HG03108 (cell line): ENCODE measurements around the gene OR6B2.

Experiments
- ATAC-seq: cut with Tn5 transposase; IDR thresholded peaks from one replicate; pipeline ENCODE4 v1.9.1; 2021; ENCODE audit warnings: moderate library complexity; ENCODE audit not compliant: unreplicated experiment

Gene OR6B2

DNA sequence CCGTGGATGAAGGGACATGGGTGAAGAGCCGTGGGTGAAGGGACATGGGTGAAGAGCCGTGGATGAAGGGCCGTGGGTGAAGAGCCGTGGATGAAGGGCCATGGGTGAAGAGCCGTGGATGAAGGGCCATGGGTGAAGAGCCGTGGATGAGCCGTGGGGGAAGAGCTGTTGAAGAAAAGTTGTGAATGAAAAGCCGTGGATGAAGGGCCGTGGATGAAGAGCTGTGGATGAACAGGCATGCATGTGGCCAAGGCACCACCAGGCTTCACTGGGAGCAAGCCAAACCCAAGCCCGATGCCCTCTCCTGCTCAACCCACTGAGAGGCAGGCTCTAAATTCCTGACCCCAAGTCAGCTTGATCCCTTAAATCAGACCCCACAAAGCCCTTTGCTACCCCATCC is 12.5 kb upstream of the OR6B2 start:
- no peak for ATAC-seq

DNA sequence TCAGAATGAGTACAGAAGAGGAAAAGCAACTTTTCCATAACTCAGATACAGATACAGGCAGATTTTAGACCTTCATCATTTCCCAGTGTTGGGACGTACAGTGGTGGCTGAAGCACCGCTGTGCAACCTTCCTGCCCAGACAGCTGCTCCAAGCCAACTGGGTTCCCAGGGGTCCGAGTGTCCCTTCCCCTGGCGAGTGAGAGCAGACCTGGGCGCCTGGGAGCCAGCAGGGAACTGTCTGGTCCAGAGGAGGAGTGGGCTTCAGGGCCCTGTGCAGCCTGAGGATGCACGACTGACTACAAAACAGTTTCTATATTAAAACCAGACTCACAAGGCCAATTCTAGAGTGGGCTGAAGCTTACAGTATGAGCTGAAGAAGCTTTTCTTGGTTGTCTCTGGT is 11.1 kb upstream of the OR6B2 start:
- ATAC-seq = no peak

DNA sequence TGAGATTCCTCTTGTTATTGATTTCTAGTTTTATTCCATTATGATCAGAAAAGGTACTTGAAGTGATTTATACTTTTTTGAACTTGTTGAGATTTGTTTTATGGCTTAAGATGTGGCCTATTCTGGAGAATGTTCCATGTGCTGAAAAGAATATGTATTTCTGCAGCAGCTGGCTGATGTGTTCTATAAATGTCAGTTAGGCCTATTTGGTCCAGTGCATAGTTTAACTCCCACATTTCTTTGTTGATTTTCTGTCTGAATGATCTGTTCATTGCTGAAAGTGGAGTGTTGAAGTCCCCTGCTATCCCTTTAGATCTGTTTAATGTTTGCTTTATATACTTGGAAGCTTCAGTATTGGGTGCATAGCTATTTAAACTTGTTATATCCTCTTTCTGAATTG is 7.1 kb upstream of the OR6B2 start:
- ATAC-seq = no peak

DNA sequence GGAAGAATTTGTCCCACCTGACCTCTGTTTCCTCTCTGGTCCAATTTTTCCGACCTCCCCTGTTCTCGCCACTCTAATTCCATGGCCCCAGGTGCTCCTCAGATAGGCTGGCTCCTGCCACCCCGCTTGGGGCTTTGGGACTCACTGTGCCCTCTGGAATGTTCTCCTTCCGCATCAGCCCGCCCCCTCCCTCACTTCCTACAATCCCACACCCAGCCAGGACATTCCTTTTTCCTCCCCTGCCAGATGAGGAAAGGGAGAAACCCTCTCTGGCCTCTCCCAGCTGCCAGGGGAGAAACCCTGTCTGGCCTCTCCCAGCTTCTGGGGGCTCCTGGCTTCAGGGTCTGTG is 3.1 kb upstream of the OR6B2 start:
- no peak for ATAC-seq

DNA sequence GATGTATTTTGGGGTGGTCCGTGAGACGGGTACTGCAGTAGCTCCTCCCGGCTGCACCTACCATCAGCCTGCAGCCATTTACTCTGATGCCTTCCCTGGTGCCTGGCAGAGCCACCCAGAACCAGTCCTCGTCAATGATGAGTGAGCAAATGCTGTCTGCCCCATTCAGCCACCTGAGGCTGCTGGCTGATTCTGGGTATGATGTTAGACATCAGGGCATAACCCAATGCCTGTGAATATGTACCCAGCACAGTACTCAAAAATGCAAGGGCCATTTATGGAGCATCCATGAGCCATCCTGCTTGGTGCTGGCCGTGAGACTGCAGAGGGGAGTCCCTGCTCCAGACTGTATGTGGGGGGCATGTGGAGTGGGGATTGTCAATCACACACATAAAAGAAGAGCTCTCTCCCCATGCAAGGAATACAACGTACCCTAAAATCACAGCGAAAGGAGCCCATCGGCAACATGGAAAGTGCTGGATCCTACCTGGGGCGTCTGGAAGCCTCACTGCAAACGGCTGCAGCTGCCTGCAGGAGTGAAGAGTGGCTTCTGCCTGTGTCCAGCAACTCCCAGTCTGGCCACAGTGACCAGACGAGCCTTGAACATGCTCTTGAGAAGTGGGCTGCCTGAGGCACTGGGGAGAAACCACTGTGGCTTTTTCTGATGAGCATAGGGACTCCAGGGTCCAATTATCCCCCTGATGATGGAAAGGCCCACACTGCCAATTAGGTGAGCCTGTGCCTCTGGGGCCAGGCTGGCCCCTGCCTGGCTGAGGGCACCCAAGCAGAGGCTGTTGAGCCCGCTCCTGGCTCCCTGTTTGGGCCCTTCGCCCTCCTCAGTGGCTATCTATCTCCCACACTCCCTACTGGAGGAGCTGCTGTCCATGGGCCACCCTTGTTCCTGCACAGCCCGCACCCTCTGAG is 2.4 kb upstream of the OR6B2 start:
- no peak for ATAC-seq

DNA sequence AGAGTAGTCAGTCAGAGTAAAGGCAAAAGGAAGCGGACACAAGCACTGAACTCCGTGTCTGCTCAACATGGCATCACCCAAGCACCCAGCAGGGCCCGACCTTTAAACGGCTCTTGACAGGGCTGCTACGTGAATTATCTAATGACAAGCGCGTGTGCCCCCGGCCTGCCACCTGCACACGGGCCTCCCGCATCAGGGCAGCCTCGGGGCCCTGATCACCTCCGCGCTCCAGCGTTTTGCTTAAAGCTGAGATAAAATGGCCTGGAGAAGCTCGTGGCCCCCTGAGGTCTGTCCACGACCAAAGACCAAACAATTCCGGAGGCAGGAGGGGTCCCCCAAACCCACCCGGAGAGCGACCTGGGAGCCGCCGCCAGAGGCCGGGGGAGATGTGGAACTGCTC is 5.5 kb downstream of the OR6B2 start:
- ATAC-seq = peak; percentile 9

DNA sequence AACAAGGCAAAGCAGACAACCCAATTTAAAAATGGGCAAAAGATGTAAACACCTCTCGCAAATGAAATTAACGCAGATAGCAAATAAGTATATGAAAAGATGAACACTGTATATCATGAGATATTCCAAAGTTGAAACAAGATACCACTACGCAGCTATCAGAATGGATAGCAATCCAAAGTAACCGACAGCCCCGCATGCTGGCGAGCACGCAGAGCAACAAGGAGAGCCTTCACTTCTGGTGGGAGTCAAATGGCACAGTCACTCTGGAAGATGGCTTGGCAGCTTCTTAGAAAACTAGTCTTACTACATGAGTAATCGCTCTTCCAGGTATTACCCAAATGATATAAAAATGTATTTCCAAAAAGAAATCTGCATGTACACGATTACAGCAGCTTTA is 6.4 kb downstream of the OR6B2 start:
- no peak for ATAC-seq

DNA sequence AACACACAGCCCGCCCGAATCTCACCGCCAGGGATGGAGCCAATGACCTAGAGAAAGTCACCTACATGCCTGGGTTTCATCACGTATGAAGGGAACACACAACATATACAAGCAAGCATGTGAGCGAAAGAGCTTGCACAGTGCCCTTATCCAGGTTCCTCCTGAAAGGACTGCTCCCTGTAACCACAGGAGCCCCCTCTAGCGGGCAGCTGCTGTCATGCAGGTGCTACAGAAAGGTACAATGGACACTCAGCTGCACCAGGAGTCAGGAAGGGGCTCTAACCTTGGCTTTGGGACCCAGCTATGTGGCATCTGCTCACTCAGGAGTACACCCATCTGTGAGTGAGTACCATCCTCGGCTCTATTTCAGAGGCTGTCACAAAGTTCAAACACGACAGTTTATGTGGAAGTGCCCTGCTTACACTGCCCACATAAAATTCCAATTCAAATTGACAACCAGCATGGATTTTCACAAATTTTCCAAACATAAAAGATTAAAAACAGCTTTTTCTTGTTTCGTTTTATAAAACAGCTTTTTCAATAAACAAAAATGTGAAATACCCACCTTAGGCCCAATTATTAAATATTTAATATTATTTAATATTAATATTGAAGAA is 8.6 kb downstream of the OR6B2 start:
- ATAC-seq = no peak

DNA sequence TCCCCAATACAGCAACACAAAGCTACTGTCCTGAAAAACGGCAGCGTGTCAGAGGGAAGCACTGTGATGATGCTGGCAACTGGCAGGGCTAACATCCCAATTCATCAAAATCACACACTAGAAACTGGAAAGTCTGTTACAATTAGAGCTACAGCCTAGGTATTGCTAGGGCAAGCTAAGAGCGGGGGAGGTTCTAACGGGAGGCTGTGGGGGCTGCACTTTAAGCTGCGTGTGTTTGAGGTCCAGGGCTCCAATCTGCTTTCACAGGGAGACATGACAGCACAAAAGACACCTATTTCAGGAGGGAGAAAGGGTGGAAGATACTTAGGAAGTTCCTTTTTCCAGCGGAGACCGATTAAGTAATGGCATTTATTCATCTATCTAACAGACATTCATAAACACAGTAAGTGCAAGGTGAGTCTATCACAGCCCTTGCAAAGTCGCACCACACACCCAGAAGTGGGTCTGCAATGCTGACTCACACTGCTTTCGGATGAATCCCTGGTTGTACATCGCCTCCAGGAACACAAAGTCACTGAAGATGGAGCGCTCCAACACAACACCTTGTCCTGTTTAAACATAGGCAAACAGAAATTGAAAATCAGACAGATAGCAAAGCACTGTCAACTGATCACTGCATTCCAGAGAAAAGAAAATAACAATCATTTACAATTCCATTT is 12.0 kb downstream of the OR6B2 start:
- no peak for ATAC-seq

DNA sequence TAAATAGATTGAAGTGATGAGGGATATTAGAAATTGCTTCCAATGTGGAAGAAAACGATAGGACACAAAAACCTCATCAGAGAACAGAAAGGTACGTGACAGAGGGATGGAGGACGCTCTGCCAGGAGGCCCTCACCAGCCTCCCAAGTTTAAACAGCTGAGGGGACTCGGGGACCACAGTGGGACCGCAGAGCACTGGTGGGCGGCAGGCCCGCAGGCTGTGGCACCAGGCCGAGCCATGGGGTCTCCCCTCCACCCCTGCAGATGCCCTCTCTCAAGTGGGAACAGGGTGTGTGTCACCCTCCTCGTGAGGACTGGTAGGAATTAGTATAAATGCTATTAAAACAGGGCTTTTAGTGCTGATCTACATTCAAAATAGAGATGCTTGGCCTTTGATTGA is 15.9 kb downstream of the OR6B2 start:
- ATAC-seq = no peak

DNA sequence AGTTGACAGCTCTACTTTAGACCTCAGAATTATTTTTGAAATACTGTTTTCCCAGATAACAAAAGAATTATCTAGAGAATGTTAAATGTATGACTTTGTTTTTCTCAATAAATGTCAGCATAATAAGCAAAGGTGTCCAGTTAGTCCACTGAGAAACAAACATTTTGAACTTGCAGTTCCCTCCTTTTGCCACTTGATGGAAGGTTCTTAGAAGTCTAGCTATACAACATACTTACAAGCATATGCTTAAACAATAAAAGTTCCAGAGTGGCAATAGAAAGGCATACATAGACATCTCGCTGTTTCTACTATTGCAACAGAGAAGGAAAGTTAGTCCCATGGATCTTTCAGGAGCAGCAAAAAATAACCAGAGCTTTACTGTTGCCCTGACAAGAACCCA is 16.9 kb downstream of the OR6B2 start:
- ATAC-seq = no peak

DNA sequence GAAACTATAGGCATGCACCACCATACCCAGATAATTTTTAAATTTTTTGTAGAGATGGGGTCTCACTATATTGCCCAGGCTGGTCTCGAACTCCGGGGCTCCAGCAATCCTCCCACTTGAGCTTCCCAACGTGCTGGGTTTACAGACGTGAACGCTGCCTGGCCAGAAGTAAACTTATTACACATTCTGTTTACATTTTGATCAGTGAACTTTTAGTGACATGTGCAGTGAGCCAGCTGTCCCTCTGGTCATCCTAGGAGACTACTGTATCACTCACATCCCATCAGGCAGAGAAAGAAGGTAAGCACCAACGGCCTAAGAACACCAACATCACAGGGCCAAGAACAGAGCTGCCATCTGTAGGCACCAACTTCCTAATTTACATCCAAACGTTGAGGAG is 27.2 kb downstream of the OR6B2 start:
- ATAC-seq = no peak

DNA sequence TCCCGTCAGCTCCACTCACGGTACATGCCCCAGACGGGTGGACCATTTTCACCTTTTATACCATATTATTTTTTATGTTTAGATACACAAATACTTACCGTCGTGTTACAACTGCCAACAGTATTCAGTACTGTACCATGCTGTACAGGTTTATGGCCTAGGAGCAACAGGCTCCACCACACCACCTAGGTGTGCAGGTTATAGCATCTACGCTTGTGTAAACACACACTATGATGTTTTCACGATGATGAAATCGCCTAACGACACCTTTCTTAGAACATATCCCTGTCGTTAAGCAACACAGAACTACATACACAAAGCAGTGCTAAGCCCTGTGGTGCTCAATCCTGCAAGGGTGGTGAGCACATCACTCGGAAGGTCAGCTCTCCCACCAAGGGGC is 29.6 kb downstream of the OR6B2 start:
- ATAC-seq = no peak

DNA sequence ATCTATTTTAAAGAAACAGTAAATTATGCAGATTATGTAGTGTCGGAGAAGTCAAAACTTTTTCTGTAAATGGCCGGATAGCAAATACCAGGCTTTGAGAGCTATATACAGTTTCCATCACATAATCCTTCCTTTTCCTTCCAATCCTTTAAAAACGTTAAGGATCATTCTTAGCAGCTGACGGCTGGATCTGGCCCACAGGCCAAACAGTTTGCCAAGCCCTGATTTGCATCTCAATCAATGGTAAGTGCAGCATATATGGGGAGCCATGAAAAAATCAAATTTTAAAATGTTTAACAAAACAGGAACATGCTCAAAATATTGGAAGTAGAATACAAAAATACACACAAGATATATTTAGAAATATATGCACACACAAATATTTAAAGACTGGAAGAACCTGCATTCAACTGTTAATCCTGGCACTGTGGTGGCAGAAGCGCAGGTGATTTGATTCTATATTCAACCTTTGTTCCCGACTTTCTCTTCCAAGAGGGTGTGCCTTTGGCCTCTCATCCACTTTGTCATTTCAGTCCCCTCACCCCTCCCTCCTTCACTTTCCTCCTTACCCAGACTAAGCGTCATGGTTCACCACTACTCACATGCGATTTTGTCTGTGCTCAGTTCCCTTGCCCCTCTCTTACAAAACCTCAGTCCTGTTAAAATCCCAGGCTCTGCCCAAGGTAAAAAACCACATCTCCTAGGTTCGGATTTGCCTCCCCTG is 32.4 kb downstream of the OR6B2 start:
- no peak for ATAC-seq

DNA sequence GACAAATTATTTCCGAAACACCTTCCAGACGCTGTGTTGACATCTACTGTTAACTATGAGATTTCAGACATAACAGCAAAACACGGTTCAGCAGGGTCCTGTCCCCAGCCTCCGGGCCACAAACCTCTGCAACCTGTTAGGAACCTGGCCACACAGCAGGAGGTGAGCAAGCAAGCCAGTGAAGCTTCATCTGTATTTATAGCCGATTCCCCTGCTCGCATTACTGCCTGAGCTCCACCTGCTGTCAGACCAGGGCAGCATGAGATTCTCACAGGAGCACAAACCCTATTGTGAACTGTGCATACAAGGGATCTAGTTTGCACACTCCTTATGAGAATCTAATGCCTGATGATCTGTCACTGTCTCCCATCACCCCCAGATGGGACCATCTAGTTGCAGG is 36.1 kb downstream of the OR6B2 start:
- ATAC-seq = no peak

DNA sequence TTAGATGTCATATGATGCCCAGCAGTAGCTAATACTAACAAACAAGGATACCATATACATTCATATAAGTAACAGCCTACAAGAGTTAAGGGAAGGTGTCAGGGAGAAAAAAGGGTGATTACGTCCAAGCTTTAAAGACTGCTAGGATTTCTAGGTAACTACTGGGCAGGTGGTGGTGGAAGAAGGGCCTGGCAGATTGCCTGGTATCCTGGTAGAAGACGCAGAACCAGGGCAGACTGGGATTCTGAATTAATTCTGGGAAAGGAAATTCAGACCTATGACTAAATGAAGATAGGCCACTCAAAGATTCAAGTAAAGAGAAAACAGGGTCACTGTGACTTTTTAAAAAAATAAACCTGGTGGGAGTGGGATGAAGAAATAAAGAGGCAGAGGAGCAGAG is 36.9 kb downstream of the OR6B2 start:
- no peak for ATAC-seq

DNA sequence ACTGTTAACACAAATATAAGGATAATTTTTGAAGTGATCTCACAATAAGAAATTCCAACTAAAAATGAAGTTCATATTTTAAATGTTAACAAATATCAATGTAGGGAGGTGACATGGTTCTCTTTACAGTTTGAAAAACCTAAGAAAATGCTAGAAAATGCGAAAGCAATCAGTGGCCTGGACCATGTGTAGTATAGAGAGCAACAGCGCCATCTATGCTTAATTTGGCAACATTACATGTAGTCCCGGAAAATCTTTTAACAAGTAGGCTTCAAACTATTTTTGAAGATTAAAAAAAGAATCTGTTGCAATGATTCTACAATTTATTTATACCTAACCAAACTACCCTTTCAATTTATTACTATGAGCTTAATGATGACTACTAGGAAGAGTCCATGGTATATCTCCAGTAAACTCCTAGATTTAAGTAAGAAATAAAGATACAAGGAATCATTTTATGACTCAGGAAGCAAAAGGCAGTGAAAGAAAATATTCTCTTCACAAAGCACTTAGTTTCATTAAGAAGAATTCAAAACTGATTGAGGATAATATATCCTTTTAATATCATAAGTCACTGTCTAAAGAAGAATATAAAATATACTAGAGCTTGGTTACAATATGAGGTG is 38.4 kb downstream of the OR6B2 start:
- ATAC-seq = no peak

DNA sequence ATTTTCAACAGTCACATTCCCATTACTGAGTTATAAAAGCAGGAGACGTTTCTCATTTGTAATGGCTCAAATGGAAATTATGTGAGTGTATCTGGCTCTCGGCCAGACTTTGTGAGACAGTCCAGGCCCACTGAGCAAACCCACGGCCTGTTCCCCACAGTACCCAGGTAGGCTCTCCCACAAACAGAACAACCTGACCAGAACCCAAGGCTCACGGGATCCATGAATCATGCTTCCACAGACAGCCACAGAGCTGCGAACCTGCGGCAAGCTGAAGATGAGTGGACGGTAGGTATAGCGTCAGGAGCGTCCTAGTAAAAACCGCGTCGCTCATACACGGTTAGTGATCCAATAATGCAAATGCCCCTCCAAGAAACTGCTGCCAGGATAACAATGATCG is 39.3 kb downstream of the OR6B2 start:
- no peak for ATAC-seq

DNA sequence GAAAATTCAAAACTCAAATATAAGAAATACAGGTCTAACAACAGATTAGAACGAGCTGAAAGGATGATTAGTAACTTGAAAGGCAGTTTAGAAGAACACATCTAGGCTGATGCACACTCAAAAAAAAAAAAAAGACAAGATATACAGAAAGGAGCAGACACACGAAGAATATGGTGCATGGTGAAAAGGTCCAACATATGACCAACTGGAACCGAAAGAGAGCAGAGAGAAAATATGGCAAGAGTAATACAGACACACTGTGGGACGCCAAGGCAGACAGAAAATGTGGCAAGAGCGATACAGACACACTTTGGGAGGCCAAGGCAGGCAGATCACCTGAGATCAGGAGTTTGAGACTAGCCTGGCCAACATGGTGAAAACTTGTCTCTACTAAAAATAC is 44.9 kb downstream of the OR6B2 start:
- no peak for ATAC-seq

DNA sequence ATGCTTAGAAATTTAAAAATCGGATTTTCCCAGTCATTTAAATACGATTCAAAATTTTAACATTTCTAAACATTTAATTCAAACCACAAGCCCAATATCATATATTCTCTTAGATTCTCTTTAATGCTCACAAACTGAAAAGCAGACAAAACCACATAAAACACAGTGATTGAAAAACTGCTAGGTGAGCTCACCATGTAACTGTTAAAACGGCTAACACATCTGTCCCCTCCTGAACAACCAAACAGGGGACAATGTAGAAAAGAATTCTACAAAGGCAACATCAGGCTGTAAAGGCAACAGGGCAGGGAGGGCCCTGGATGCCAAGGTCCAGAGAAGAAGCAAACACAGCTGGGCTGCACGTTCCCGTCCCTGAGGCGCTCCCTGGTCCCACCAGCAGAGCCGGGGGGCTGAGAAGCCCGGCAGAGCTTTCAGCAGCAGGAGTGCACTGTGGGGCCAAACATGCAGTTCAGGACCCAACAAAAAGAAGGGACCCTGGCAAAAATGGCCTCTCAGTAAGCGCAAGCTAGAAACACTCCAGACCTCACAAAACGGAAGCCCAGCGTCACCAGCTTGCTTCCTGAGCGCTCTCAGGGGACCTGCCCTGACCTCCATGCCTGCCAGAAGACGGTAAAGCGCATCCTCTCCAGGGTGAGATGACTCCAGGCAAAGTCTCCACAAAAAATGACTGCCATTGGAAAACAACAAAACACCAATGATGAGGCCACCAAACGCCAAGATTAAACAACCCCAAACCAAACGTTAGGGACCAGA is 45.6 kb downstream of the OR6B2 start:
- no peak for ATAC-seq
